Large intestine (tissue), 3 donors: ENCODE measurements around the gene CSNK1D. TPM values are rescaled to one million over a fixed set of nuclear protein-coding genes. Genes with fewer than 3 reads are reported as not detected.
A peak's percentile ranks its signal among the peaks of the same experiment; 100 is the strongest.

Experiments used
- DNase-seq, 2 donors: peaks; one replicate each; pipeline versions ENCODE4 v3.0.0 to v3.0.0-alpha.2; 2013
- H3K27ac ChIP-seq: one replicate; pipeline ENCODE4 v1.5.1; 2013; ENCODE audit warnings: low read length
- H3K27me3 ChIP-seq: 2 replicates; pipeline ENCODE4 v1.6.1; 2013; ENCODE audit warnings: low read length; ENCODE audit not compliant: control insufficient read depth, insufficient read depth
- H3K36me3 ChIP-seq: 2 replicates; pipeline ENCODE4 v1.6.1; 2013; ENCODE audit warnings: low read length; ENCODE audit not compliant: control insufficient read depth, insufficient read depth
- H3K4me1 ChIP-seq: one replicate; pipeline ENCODE4 v1.6.1; 2013; ENCODE audit warnings: low read length; ENCODE audit not compliant: control insufficient read depth, insufficient read depth
- H3K4me3 ChIP-seq: one replicate; pipeline ENCODE4 v1.5.1; 2013; ENCODE audit warnings: low read length
- H3K9me3 ChIP-seq: one replicate; pipeline ENCODE4 v1.6.1; 2013; ENCODE audit warnings: mild to moderate bottlenecking, low read depth, low read length, moderate library complexity; ENCODE audit not compliant: control insufficient read depth
- WGBS: methylation state at CpG from one replicate; pipeline ENCODE4 v1.1.5; 2013; ENCODE audit warnings: low lambda C conversion rate; ENCODE audit not compliant: insufficient coverage; 5-methylcytosine and 5-hydroxymethylcytosine counted together
- polyA plus RNA-seq: library from polyadenylated mRNA; unstranded; fragments of 120-200 nt; gene quantifications from one replicate; pipeline ENCODE4 v1.2.1, GENCODE V29; 2013

The CSNK1D gene
- polyA plus RNA-seq, 1 donor, result 147 TPM

DNA sequence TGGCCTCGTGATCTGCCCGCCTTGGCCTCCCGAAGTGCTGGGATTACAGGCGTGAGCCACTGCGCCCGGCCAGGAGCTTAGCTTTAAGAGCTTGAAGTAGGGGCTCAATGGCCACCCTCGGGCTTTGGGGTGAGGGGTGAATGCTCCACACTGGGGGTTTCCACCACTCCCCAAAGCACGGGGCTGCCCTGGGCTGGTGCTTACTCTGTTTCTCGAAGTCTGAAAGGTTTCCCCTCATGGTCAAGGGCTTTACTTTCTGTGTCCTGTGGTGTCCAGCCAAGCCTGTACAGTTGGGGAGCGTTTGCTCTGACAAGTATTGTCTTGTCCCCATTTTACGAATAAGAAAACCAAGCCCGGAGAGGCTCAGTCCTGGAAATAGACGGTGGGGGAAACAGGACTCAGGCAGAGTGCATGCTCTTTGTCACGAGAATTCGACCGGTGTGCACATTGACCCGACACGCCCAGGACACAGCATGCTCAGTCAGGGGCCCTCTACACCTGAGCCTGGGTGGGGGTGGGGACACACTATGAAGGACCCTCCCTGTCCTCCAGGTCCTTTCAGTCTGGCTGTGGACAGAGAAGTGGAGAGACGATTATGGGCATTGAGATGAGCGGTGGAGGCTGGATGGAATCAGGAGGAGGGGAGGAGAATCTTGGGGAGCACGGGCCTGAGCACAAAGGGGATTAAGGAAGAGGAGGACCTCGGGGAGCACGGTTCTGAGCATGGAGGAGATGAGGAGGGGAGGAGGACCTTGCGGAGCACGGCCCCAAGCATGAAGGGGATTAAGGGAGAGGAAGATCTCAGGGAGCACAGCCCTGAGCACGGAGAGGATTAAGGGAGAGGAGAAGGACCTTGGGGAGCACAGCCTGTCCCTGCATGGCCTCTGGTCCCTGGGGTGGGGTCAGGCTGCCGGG, 36.4 kb upstream of the CSNK1D start:
- no peaks in the 10 kb centered on the region for H3K27me3 ChIP-seq
- peaks cover 23% of the 10 kb centered on the region for H3K4me1 ChIP-seq
- H3K9me3 ChIP-seq, result peaks cover 15% of the 10 kb centered on the region
- H3K4me3 ChIP-seq, result no peak overlapping the region
- no peaks in the 10 kb centered on the region for H3K36me3 ChIP-seq
- WGBS, result 92% methylated on average over 2 of the region's 27 CpGs
- peak; percentile 86 to 93 for DNase-seq
- H3K27ac ChIP-seq, result peak overlapping the region; percentile 70

DNA sequence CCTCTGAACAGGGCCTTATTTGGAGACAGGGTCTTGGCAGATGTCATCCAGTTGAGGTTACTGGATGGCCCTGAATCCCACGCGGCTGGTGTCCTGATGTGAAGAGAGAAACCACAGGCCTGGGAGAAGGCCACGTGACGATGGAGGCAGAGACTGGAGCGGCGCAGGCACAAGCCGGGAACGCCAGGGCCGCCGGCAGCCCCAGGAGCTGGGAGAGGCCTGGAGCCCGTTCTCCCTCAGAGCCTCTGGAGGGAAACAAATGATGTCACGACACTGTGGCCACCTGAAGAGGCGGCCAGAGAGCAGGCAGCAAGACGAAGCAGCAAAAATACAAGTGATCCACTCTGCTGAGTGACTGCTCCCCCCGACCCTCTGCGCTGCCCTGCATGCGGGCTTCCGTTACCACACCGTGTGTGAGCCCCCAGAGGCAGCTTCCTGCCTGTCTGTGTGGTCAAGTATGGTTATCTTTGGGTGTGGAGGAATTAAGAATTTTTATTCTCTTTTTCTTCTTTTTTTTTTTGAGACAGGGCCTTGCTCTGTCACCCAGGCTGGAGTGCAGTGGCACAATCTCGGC, 32.3 kb upstream of the CSNK1D start:
- Histone ChIP-seq H3K4me1 (peaks cover 42% of the 10 kb centered on the region), H3K27ac (peak overlapping the region; percentile 86), H3K9me3 (peaks cover 12% of the 10 kb centered on the region), H3K36me3 (no peaks in the 10 kb centered on the region), H3K27me3 (no peaks in the 10 kb centered on the region), H3K4me3 (no peak overlapping the region)
- DNase-seq, result no peak
- no CpG with 5 or more reads among the region's 20 CpGs for WGBS

DNA sequence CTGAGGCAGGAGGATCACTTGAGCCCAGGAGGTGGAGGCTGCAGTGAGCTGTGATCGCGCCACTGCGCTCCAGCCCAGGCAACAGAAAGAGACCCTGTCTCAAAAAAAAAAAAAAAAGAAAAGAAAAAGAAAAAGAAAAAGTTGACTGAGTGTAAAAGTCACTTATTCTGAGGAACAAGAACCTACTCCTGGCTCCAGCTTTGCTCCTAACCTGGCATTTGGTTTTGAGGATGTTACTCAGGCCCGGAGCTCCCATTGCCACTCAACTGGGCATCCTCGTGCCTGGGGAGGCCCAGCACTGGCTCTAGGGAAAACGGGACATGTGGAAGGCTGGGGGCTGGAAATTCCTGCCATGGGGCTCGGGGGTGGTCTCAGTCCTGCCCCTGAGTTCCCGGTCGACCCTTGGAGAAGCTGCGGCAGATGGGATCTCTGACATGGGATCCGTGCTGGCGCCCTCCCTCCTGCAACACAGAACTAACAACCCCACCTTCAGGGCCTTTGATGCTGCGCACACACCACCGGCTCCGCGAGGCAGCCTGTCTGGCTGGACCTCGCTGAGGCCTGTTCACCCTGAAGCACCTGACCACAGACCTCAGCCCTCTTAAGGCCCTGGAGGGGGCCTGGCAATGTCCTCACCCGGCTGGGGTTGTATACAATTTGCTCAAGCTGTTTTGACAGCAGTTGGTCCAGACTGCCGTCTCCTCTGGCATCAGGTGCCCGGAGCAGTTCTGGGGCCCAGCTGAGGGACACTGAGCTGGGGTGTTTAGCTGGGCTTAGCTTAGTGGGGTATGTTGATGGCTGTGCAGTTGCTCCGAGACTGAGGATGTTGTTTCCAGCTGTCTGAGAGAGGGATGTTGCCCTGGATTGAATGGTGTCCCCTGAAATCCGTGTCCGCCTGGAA, 31.6 kb upstream of the CSNK1D start:
- DNase-seq, result no peak
- no peaks in the 10 kb centered on the region for H3K36me3 ChIP-seq
- H3K9me3 ChIP-seq, result peaks cover 11% of the 10 kb centered on the region
- no peaks in the 10 kb centered on the region for H3K27me3 ChIP-seq
- no peak overlapping the region for H3K4me3 ChIP-seq
- peak overlapping the region; percentile 86 for H3K27ac ChIP-seq
- 90% methylated on average over 3 of the region's 23 CpGs for WGBS
- peaks cover 35% of the 10 kb centered on the region for H3K4me1 ChIP-seq

DNA sequence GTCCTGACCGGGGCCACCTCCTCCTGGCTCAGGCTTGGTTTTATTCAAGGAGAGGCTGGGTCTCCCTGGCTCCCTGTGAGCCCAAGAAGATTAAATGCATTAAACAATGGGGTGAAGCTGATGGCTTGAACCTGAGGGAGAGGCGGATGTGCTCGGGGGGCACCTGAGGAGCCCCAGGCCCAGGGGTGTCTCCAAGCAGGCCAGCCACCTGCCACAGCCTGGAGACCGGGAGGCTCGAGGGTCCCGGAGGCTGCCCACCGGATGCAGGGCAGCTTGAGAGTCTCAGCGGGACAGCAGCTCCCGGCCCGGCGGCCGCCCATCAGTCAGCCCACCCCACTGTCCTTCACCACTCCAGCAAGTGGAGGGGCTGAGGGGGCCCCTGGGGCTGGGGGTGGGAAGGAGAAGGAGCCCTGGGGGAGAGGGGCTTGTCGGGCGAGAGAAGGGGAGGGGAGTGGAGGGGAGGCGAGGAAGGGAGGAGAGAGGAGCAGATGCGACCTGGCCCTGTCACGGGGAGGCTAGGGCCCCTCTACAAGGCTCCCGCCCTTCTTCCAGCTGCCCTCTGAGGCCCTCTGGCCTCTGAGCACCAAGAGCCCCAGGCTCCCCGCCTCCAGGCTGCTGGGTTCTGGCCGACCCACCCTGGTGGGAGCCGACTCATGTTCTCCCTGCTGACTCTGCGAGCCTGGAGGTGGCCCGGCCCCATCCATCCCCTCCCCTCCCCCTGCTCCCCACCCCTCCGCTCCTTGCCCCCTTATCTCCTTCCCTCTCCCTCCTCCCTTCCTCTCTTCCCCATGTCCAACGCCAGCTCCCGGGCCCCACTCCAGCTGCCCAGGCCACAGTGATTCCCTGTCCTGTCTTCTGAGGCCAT, 30.7 kb upstream of the CSNK1D start:
- peak; percentile 76 to 91 for DNase-seq
- peak overlapping the region; percentile 86 for H3K27ac ChIP-seq

DNA sequence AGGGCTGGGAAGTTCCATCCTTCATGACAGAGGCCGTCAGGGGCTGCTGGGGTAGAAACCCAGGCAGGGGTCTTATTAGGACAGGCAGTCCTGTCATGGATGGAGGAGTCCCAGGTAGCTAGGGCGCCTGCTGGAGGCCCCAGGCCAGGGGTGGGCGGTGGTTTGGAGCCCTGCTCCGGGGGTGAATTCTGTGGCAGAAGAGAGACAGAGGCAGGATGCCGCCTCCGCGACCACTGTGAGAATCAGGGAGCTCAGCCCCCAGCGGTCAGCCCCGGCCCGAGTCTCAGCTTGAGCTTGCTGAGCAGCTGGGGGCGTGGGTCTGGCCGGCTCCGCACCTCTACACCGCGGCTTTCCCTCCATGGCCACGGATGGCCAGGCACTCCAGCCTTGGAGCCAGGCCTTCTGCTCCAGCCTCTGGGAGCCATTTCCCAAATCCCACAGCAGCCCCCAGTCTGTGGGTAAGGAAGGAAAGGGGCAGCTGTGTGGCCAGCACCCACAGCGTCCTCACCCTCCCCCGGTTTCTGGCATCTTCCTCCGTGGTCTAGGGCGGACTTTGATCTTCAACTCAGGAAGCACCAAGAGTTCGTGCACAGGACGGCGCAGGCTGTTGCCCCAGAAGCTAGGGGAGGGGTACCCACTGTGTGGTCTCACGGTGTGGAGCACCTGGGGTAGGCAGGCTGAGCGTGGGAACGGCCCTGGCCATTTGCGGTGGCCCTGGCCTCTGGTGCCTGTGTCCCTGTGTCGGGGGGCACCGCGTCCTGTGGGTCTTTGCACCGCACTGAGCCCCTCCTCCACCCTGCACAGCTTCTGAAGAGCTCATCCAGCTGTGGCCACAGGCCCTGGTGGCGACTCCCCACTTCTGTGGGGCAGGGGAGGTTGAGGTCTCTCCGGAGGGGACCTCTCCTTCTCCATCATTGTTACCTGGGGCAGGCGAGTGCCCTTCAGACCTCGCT, 29.8 kb upstream of the CSNK1D start:
- peak overlapping the region; percentile 79 for H3K27ac ChIP-seq
- peaks cover 3% of the 10 kb centered on the region for H3K9me3 ChIP-seq
- DNase-seq, result peak in 1 of 2 donors; percentile 76
- H3K4me1 ChIP-seq, result peaks cover 31% of the 10 kb centered on the region
- H3K36me3 ChIP-seq, result no peaks in the 10 kb centered on the region
- no peak overlapping the region for H3K4me3 ChIP-seq
- no CpG with 5 or more reads among the region's 35 CpGs for WGBS
- H3K27me3 ChIP-seq, result no peaks in the 10 kb centered on the region

More for the DNA sequence above, 30.7 kb upstream of the CSNK1D start:
- WGBS, result no CpG with 5 or more reads among the region's 26 CpGs
- Histone ChIP-seq H3K4me3 (no peak overlapping the region), H3K36me3 (no peaks in the 10 kb centered on the region), H3K4me1 (peaks cover 28% of the 10 kb centered on the region), H3K27me3 (no peaks in the 10 kb centered on the region), H3K9me3 (peaks cover 10% of the 10 kb centered on the region)

DNA sequence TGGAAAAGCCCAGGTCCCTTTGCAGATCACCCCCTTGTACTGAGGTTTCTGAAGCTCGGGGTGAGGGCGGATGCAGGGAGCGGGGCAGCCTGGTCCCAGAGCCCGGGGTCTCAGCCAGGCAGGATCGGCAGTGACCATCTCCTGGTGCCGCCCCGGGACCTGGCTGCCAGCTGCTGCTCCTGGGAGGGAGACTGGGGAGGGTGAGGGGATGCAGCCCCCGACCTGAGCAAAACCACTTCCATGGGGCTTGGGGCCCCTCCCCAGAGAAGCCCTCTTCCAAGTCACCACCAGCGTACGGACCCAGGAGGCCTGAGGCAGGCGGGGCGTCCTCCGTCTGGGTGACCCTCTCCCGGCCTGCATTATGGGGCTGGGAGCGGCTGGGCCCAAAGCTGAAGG, 29.1 kb upstream of the CSNK1D start:
- peaks cover 38% of the 10 kb centered on the region for H3K4me1 ChIP-seq
- no peak overlapping the region for H3K4me3 ChIP-seq
- DNase-seq, result no peak
- H3K36me3 ChIP-seq, result no peaks in the 10 kb centered on the region
- H3K27ac ChIP-seq, result no peak overlapping the region
- no CpG with 5 or more reads among the region's 15 CpGs for WGBS
- peaks cover 7% of the 10 kb centered on the region for H3K9me3 ChIP-seq
- no peaks in the 10 kb centered on the region for H3K27me3 ChIP-seq

DNA sequence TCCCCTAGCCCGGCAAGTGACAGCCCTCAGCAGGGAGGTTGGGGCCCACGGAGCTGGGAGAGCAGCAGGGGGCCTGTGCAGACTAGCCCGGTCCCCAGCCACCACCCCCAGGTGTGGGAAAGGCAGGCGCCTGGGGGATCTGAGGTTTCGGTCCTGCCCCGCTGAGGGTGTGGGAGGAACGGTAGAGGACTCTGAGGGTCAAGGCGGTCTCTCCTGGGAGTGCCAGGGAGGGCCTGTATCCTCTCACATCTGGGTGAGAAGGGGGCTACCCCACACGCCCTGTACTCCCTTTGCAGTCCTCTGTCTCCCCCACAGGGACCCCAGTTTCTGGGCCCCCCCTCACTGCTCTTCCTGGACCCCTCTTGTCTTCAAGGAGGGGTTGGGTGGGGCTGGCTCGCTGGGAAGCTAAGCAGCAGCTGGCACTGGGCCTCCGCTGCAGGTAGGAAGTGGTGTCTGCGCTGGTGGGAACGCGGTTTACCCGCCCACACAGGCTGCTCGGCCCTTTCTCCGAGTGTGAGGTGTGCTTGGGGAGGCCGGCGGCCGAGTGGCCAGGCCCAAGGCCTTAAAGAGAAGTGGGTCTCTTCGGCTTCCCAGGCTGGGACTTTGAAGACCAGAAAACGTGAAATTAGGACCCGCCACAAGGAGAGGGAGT, 28.5 kb upstream of the CSNK1D start:
- no CpG with 5 or more reads among the region's 23 CpGs for WGBS
- peaks cover 43% of the 10 kb centered on the region for H3K4me1 ChIP-seq
- no peak overlapping the region for H3K4me3 ChIP-seq
- no peaks in the 10 kb centered on the region for H3K27me3 ChIP-seq
- no peak overlapping the region for H3K27ac ChIP-seq
- H3K9me3 ChIP-seq, result peaks cover 7% of the 10 kb centered on the region
- no peaks in the 10 kb centered on the region for H3K36me3 ChIP-seq
- DNase-seq, result no peak

DNA sequence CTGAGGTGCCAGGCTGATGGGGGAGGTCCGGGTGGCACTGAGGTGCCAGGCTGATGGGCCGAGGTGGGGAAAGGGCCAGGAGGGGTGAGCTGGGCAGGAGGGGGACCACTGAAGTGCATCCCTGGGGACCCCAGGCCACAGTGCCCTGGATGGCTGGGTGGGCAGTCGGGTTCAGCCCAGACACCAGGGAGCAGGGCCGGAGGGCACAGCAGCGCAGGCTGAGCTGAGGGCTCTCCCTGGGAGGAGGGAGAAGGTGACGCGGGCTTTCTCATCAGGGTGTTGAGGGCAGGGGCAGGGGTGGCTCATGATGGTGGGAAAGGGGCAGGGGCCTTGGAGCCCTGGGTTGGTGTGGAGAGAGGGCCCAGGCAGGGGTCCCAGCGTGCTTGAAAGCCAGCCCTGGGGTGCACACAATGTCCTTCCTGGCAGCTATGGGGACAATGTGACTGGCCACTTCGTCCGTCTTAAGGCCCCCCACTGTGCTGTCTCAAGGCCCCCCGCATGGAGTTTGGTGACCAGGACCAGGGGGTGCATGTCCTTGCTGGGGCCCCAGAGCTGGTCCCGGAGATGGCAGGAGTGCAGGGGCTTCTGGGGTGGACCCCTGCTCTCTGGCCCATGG, 27.9 kb upstream of the CSNK1D start:
- peaks cover 7% of the 10 kb centered on the region for H3K9me3 ChIP-seq
- H3K36me3 ChIP-seq, result no peaks in the 10 kb centered on the region
- no peaks in the 10 kb centered on the region for H3K27me3 ChIP-seq
- DNase-seq, result no peak
- no peak overlapping the region for H3K27ac ChIP-seq
- H3K4me1 ChIP-seq, result peaks cover 48% of the 10 kb centered on the region
- no peak overlapping the region for H3K4me3 ChIP-seq
- WGBS, result no CpG with 5 or more reads among the region's 12 CpGs
